DMS153 (cell line): ENCODE data around the gene CHN1.

ENCODE experiments used
- DNase-seq: peaks from one replicate; lab custom pipeline; 2025; lab: John Stamatoyannopoulos, UW

CHN1 gene

DNA sequence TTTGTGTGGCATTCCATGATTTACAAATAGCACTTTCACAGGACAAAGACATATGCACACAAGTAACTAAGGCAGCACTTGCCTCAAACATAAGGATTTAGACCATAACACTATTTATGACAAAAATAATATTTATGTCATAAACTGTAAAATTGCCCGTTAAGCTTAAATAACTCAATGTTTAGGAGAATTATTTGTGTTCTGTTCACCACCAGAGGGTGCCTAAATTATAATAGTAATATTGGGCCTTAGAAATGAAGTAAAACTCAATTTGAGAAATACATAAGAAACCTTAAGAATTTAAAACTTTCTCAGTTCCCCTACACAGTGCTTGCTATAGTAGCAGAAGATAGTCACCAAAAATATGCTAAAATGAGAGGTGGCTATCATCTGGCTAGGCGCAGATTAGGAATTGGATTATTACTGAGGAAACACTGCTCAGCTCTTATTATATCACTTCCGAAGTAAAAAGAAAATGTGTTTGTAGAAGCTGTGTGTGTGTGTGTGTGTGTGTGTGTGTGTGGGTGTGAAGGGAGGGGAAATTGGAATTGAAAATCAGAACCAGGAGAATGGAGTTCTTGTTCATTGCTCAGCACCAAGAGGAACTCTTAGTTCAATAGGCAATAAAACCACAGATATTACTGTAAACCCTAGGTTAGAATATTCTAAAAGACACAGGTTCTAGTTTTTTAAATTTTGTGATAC, 4.9 kb upstream of the CHN1 start:
- DNase-seq = no peak

DNA sequence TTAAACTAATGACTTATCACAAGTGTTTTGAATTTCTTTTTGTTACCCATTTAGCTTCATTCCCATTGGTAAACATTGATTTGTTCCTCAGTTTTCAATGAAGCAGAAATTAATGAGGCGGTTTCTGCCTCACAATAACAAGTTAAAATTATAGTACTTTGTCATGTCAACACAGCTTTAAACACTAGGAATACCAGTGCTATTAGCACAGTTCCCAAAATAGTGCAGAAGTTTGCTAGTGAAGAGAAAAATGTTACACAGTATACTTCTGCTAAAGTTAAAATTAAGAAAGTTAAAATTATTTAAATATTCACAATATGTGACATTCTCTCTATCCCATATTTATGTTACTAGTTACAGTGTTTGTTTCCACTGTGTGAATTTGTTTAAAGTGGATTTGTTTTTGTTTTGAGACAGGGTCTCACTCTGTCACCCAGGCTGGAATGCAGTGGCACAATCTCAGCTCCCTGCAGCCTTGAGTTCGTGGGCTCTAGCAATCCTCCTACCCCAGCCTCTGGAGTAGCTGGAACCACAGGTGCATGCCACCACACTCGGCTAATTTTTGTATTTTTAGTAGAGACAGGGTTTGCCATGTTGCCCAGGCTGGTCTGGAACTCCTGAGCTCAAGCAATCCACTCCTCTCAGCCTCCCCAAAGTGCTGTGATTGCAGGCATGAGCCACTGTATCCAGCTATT, 3.8 kb upstream of the CHN1 start:
- no peak for DNase-seq

DNA sequence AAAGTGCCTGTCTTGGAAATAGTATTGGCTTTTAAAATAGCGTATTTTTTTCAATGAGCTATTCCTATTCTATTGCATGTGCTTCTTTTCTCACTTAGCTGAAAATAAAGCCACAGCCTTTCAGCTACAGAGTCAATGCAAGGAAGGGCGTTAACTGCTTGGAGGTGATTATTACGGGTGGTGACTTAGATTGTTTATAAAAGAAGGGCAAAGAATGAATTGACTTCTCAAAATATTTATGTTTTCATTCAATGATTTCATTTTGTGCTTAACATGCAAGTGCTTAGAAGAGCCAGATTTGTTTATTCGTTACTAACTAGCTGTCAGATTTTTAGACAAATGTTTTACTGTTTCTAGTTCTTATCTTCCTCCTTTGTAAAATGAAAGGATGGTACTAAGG, 2.8 kb upstream of the CHN1 start:
- DNase-seq = no peak

DNA sequence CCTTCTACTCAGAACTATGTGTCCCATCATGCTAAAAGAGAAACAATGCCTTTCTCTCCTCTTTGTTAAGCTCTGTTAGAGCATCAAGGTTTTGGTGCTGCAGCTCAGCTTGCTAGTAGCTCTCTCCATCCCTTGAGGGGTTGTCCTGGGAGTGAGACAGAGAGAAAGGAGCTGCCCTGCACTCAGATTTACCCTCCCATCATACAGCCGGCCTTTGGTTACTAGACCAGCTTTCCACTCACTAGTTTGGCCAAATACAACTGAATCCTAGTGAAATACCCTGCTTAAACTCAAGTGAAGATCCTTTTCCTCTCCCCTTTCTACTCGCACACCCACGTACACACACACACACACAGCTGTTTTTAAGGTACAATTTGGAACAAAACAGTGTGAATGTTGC, 2.3 kb upstream of the CHN1 start:
- no peak for DNase-seq

DNA sequence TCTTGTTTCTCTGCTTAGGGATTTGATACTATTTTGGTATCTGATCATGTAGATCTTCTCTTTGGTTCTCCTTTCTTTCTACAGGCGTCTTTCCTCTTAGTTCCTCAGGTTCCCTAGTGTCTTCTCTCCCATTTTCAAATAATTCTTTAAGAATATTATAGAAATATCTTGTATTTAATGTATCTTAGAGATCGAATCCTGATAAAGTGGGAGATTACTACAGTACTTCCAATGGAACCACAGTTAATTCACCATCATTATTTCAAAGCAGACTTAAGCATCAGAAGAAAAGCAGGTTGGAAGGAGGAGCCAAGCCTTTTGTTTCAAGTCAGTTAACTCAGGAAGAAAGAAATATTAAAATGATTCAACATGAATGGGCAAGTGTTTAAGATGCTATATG, 1.1 kb upstream of the CHN1 start:
- DNase-seq = no peak

DNA sequence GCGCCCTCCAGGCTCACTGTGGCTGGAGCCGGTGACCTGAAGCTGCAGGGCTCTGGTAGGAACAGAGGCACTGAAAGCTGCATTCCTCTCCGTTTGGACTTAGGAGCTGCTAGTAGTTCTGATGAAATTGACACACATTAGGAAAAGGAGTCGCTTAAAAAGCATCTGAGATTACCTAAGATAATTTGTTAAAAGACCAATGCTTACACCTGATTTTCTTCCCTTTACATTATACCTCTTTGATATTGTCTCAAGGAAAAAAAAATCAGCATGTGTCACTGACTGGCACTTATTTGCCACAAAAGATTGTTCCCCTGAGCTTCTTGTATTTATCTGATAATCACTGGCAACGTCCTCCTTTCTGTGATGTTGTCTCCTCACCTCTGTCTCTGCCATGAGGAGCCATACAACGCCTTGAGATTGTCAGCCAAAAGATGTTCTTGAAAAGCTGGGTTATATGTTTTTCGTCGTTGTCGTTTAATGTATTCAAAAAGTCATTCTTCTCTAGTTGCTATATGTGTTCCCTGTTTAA, 618 bp upstream of the CHN1 start:
- no peak for DNase-seq

DNA sequence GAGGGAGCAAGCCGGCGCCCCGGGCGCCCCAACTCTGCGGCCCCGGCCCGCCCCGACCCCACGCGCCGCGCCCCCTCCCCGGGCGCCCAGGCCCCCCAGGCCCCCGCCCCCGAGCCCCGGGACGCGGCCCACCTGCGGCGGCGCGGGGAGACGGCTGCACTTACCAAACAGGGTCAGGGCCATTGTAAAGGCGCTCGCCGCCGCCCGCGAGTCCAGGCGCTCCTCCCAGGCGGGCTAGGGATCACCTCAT, 526 bp downstream of the CHN1 start:
- no peak for DNase-seq

DNA sequence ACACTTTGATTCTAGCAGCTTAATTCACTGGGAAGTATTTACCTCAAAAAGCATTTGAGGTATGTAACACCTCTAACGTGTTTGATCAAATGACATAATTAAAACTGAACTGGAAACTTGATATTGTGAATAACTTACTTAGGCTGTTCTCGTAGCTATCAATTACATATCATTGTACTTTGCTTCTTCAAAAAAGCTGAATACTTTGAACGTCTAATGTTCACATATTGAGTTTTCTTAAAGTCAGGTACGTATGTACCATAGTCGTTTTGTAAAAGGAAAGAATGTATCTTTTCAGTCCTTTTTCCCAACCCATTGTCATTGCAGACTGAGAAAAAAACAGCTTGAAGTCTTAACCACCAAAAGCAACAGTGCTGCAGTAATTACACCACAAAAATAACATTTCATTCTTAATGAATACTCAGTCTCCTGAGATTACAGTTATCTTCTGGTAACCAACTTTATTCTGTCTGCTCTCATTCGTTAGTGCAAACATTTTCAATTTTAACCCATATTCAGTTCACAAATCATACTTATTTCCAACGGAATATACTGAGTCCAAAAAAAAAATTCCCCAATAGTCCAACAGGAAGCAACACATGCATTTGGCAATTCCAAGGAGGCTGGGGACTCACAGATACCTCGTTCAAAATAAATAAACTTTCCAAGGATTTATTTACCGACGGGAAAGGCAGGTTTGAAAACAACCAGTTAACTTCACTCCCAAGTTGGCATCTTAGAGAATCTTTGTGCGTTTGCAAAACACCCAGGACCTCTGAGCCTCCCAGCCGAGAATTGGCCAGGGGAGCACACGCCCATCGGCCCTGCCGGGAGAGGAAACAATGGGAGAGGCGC, 1.1 kb downstream of the CHN1 start:
- DNase-seq = no peak

DNA sequence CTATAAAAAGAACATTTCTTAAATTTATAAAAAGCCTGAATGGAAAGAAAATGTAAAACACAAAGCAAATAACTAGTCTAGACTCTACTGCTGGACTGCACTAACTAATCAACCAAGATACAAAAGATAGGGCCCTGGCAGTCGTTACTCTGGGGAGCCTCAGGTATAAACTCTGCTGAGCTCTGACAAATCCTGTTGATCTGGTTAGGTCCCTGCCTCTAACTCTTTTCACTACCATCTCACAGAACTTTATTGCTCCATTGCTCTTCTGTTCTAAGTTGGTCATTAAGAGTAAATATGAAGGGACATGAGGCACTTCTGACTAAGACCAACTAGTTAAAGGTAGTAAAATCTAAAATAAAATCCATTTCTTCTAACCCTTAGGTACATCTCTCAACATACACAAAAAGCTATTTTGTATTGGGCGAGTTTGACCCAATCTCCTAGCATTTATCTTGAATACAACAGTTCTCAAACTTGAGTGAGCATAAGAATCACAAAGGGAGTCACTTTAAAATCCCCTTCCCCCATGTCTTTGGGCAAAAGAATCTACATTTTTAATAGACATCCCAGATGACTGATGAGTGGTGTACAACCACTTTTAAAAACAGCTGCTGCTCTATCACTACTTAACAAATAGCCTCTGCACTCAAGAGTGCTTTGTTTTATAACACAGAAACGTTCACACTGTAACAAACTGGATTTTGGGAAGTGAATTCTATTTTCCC, 2.5 kb downstream of the CHN1 start:
- no peak for DNase-seq

DNA sequence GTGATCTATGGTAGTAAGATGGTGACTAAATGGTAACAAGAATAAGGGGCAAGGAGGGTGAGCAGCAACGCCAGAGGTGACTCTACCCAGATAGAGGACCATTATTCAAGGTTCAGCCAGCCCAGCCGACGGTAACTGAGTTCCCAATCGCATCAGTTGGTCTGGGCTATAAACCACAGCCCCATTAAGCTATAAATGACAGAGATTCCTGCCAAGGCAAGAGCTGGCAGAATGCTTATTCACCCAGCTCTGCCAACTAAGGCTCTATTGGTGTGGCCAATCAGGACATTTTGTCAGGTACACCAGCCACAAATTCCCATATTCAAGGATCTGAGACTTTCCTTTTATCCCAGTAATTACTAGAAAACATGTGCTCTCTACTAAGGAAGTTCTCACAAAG, 3.6 kb downstream of the CHN1 start:
- DNase-seq = no peak

DNA sequence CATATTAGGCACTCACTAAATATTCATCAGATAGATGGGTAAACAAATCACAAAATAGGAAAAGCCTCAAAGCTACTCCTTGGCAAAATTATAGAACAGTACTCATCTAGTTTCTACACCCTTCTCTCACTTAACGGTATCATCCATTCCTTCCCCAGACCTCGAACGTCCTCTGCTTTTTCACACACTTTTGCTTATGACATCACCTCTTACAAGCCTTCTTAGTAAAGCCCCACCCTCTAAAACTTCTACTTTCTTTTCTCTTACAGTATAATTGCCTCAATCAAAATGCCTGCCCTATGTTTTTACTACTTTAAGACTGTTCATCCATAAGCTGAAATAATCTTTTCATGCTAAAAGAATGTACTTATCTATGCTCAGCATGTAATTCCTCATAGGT, 8.1 kb downstream of the CHN1 start:
- no peak for DNase-seq

DNA sequence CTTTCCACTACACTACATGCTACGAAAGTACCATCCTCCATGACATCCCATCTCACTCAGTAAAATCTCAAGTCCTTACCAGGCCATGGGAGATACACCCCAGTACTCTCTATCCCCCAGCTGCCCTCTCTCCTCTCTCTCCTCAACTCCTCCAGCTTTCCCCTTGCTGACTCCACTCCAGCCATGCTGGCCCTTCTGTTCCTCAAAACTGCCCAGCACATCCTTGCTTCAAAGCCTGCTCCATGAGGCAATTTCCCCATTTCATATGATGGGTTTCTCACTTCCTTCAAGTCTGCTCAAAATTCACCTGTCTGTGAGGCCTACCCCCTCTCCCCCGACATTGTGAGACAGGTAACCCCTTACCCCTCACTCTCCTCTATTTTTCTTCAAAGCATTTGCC, 8.6 kb downstream of the CHN1 start:
- DNase-seq = no peak

DNA sequence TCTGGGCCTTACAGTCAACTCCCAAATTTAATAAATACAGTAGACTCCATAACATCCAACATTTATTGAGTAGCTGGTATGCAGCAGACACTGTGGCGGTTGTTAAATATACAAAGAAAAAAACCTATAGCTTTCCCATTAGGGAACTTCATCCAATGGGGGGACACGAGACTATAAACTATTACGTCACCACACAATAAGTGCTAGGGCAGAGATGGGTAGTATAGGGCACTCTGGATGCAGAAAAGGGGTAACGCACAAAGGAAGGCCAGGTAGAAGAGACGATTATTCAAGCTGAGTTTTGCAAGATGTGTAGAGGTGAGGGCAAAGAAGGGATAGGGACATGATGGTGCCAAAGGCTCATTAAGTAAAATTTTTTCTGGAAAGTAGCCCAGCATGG, 10.8 kb downstream of the CHN1 start:
- no peak for DNase-seq

DNA sequence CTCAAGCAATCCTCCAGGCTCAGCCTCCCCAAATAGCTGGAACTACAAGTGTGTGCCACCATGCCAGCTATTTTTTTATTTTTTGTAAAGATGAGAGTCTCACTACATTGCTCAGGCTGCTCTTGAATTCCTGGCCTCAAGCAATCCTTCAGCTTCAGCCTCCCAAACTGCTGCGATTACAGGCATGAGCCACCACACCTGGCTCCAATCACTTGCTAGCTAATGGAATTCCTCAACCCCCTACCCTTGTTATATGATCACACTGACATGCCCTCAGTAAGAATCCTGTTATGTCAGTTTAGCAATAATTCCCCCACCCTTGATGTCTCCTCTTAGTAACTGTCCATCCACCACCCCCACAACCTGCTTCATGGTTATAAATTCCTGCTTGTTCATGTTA, 12.3 kb downstream of the CHN1 start:
- DNase-seq = no peak

DNA sequence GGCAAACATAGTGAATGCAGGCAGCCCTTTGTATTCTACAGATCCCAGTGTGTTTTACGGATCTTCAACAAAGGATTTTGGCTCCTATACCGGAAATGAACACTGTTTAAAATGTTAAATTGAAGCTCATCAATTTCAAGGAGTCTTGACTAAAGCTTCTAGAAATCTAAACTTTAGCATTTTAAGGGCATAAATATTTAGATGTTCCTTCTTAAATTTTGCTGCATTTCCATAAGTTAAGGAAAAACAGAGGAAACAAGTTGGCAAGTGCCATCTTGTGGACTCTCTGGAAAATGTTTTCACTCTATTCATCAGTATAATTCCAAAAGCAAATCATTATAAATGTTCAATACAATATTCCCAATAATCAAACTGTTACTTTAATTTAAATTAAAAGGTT, 19.6 kb downstream of the CHN1 start:
- peak; percentile 30 for DNase-seq

DNA sequence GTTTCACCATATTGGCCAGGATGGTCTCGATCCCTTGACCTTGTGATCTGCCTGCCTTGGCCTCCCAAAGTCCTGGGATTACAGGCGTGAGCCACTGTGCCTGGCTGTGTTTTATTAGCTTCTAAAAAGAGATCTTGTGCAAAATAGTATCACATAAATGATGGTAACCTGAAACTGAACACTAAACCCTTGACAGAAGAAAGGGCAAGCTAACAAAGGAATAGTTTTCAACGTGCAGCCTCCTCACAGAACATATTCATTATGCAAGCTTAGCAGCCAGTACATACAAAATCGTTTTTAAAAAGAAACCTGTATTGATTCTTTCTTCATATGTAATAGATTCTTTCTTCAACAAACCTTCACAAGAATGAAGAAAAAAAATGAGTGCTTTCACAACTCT, 20.6 kb downstream of the CHN1 start:
- DNase-seq = no peak

DNA sequence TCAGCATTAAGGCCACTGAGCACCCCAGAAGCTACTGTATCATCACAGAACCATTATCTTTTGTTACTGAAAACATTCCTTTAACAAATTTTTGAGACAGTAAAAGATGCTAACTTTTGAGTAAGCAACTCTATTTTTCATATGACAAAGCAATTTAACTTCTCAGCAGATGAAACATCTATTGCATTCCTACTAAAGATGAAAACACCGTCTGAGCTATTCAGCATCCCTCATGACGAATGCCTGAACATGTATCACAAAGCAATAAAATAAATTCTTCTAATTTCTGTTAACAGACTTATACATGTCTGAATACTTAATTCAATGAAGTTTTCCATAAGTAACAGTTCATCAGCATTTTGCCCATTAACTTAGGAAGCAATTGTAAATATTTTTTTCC, 23.9 kb downstream of the CHN1 start:
- DNase-seq = no peak

DNA sequence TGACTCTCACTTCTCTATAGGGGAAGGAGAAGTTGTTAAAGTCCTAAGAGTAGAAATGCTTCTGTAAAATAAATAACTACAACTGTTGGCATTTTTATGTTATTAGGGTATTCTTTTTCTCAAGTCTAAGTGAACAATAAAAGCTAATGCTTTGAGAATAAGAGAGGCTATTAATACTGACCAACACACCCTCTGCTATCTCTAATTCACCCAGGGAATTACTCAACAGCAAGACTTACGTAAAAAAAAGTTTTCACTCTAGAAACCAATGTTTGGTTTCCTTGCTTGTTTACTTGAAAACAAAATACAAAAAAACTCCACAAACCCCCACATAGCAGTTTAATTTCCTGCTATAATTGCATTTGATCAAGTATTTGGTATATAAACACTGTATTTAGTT, 25.2 kb downstream of the CHN1 start:
- no peak for DNase-seq

DNA sequence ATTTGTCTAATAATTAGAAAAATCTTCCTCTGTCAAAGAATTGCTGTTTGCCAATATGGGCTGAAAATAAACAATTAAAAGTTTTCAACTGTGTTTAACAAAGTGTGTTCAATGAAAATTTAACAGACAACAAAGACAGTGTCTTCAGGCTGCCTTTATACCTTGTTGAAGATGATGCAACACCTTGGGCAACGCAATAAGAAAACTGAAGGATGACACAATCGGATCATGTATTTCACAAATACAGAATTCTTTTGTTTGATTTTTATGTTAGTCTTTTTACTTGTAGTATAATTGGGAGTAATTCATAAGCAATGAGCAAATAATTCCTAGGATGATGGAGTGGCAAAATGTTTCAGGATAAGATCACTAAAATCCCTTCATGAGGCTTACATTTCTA, 27.8 kb downstream of the CHN1 start:
- no peak for DNase-seq

DNA sequence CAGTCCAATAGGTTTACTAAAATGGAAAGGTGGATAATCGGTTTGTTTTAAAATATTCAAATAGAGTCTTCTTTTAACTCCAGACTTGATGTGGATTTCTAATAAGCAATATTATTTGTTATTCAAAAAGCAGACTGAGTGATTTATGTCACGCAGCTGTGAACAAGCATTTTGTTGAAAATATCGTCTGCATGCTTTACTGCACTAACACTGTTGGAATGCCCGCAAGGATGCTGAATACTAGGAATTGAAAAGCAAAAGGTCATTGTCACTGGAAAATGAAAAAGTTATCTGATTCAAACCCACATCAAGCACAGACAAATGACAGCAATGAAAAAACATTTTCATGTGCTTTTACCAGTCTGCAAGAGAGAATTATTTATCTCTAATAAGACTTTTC, 31.1 kb downstream of the CHN1 start:
- no peak for DNase-seq

DNA sequence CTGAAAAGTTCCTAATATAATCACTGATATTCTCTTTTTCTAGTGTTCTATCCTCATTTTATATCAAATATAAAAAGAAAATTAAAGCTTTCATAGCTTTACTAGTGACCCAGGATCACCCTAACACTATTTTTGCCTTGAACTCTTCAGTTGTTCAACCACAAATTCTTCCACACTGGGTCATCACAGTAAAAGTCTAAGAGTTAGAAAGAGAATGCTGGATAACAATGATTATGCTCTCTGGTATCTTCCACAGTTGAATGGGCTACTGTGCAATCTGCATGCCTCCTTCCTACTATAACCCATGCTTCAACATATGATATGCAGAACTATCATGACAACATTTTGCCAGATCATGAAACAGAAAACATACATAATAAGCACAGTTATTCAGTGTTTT, 32.3 kb downstream of the CHN1 start:
- DNase-seq = no peak
